ENCODE measurements around the gene TRPM2.
"Not testable (repeated sequence)": the region's sequence is repeated elsewhere in the genome, so short reads cannot be mapped to it uniquely, and the experiment has no call there.

Gene TRPM2

DNA sequence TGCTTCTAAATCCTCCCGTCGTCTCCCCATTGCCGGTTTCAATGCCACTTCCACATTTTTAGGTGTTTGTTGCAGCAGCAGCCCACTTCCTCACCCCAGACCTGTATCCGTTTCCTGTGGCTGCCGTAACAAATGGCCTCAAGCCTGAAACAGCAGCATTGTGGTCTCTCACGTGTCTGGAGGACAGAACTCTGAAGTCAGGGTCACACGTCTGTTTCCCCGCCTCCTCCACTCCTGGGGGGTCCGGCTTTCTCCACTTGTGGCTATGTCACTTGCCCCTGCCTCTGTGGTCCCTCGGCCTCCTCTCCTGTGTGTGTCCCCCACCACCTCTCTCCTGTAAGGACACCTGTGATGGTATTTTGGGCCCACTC is 21.8 kb downstream of the TRPM2 start:
- no peak for DNase-seq (ENCODE audit: low read depth, low spot score)

DNA sequence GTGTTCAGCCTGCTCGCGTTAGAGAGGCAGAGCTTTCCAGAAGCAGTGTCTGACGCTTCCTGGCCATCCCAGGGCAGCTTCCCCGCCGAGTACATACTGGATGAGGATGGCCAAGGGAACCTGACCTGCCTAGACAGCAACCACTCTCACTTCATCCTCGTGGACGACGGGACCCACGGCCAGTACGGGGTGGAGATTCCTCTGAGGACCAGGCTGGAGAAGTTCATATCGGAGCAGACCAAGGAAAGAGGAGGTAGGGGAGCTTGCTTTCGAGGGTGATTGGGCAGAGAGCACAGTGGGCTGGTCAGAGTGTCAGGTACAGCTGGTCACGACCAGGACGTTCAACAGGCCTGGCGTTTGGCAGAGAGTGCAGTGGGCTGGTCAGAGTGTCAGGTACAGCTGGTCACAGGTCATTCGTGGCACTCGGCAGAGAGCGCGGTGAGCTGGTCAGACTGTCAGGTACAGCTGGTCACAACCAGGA is 22.4 kb downstream of the TRPM2 start:
- no peak for DNase-seq (ENCODE audit: low read depth, low spot score)

- DNase-seq (ENCODE audit: low read depth, low spot score): no peak
These were observed 23.2 kb downstream of the TRPM2 start for GRCh38 chr21:44376606-44377005.

DNA sequence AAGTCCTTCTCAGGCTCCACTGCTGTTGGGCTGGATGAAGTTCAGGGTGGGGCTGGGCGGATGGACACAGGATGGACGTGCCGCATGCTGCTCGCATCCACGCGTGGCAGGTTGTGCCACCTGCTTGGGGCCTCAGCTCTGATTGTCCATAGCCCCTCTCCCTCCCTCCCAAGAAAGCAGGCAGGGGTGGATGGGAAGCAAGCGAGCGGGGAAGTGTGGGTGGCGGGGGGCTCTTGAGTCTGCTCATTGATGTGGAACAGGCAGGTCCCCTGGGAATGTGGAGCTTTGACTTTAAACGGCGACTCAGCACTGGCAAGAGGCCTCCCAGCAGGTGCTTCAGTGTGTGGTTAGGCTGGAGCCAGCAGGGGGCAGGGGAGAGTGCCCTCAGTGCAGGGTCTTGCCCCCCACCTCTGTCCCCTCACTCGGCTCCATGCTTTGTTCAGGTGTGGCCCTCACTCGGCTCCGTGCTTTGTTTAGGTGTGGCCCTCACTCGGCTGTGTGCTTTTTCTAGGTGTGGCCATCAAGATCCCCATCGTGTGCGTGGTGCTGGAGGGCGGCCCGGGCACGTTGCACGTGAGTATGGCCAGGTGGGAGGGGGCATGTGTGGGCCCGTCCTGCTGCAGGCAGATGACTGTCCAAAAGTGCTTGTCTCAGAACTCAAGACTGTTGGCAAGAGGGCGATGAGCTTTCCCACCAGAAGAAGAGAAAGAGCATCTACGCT is 23.9 kb downstream of the TRPM2 start:
- DNase-seq (ENCODE audit: low read depth, low spot score): peak; percentile 37

GRCh38 chr21:44377922-44378645 is 24.7 kb downstream of the TRPM2 start:
- DNase-seq (ENCODE audit: low read depth, low spot score): no peak

DNA sequence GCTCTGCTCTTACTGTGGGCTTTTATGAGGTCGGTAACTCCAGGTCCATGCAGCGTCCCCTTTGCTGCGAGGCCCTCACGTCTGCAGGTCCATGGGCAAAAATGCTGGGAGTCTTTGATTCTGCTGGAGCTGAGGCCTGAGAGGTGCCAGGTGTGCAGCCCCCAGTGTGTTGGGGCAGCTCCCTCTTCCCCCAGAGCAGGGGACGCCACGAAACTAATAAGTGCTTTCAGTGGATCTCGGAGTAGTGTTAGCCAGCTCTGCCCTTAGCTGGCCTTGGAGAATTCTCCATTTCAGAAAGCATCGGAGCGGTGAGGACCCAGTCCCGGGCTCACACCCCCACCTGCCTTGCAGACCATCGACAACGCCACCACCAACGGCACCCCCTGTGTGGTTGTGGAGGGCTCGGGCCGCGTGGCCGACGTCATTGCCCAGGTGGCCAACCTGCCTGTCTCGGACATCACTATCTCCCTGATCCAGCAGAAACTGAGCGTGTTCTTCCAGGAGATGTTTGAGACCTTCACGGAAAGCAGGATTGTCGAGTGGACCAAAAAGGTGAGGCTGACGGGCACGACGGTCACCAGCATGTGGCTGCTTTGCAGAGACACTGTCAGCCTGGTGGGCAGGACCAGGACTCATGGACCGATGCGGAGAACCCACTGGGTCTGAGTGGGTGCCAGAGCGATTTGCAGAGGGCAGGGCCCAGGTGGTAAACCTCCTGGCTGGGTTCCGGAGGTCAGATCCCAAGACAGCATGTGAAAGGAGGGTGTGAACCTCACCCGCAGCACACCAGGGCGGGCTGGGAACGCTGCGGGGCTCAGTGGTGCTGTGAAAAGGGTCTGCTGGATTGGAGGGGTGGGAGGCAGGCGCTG is 25.5 kb downstream of the TRPM2 start:
- no peak for DNase-seq (ENCODE audit: low read depth, low spot score)

- DNase-seq (ENCODE audit: low read depth, low spot score): no peak
These were observed 26.1 kb downstream of the TRPM2 start for GRCh38 chr21:44379515-44379848.

GRCh38 chr21:44379991-44380865 is 26.8 kb downstream of the TRPM2 start:
- no peak for DNase-seq (ENCODE audit: low read depth, low spot score)

DNA sequence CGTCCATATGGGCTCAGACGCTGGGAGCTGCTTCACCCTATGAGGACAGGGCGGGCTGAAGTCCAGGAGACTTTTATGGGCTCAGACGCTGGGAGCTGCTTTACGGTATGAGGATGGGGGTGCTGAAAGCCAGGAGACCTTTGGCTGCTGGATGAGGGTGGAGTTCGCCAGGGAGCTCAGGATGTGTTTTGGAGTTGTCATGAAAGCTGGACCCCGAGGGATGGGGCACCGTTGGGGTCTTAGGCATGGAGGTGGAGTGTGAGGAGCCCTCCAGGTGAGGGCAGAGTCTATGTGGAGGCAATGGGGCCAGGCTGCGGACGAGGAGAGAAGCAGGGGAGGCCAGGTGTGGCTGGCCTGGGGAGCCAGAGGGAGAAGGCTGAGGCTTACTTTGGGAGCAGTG is 27.5 kb downstream of the TRPM2 start:
- DNase-seq (ENCODE audit: low read depth, low spot score): no peak

GRCh38 chr21:44381874-44382273 is 28.5 kb downstream of the TRPM2 start:
- no peak for DNase-seq (ENCODE audit: low read depth, low spot score)

GRCh38 chr21:44382536-44382935 is 29.1 kb downstream of the TRPM2 start:
- DNase-seq (ENCODE audit: low read depth, low spot score): no peak

DNA sequence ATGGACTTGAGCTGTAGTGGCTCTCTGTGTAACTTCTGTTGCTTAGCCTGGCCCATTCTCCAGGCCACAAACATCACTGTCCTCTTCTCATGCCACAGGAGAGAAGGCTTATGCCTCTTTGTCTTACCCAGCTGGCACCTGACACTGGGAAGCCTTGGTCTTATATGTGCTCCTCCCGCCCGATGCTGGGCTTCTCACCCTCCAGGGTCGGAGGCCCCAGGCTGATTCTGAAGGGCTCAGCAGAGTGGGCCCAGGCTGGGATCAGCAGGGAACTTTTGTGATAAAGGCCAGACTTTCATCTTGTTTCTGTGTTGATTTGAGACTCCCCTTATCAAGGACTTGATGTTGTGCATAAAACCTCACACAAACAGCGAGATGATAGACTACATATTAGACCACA is 29.8 kb downstream of the TRPM2 start:
- DNase-seq (ENCODE audit: low read depth, low spot score): no peak

- no peak for DNase-seq (ENCODE audit: low read depth, low spot score)
These were observed 31.5 kb downstream of the TRPM2 start for GRCh38 chr21:44384968-44385367.

- DNase-seq (ENCODE audit: low read depth, low spot score): no peak
These were observed 35.9 kb downstream of the TRPM2 start for GRCh38 chr21:44389335-44389734.

DNA sequence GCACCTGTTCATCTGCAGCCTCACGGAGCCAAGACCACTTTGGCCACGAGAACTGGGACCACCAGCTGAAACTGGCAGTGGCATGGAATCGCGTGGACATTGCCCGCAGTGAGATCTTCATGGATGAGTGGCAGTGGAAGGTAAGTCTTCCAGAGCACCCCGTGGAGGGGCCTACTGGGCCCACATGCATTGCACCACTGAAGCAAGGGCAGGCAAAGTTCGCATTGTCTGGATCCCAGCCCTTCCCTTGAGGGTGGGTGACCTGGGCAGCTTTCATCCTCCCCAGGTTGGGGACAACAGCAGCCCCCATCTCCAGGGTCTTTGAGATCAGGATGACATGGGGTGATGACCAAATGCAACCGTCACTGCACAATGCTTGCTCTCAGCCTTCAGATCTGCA is 37.5 kb downstream of the TRPM2 start:
- no peak for DNase-seq (ENCODE audit: low read depth, low spot score)

DNA sequence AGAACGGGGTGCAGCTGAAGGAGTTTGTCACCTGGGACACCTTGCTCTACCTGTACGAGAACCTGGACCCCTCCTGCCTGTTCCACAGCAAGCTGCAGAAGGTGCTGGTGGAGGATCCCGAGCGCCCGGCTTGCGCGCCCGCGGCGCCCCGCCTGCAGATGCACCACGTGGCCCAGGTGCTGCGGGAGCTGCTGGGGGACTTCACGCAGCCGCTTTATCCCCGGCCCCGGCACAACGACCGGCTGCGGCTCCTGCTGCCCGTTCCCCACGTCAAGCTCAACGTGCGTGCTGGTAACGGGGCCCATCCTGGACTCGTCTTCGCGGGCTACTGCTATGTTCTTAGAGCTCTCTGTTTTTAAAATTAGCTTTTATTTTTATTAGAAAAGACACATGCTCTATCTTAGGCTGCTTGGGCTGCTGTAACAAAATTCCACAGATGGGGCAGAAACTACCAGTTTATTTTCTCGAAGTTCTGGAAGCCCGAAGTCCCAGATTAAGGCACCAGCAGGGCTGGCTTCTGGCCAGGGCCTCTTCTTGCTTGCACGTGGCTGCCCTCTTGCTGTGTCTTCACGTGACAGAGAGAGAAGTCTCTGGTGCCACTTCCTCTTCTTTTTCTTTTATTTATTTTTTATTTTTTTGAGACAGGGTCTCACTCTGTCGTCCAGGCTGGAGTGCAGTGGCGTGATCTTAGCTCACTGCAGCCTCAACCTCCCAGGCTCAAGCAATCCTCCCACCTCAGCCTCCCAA is 38.1 kb downstream of the TRPM2 start:
- no peak for DNase-seq (ENCODE audit: low read depth, low spot score)

GRCh38 chr21:44392185-44392584 is 38.8 kb downstream of the TRPM2 start:
- DNase-seq (ENCODE audit: low read depth, low spot score): no peak

- no peak for DNase-seq (ENCODE audit: low read depth, low spot score)
These were observed 39.5 kb downstream of the TRPM2 start for GRCh38 chr21:44392916-44393315.

- no peak for DNase-seq (ENCODE audit: low read depth, low spot score)
These were observed 41.3 kb downstream of the TRPM2 start for GRCh38 chr21:44394733-44395132.

DNA sequence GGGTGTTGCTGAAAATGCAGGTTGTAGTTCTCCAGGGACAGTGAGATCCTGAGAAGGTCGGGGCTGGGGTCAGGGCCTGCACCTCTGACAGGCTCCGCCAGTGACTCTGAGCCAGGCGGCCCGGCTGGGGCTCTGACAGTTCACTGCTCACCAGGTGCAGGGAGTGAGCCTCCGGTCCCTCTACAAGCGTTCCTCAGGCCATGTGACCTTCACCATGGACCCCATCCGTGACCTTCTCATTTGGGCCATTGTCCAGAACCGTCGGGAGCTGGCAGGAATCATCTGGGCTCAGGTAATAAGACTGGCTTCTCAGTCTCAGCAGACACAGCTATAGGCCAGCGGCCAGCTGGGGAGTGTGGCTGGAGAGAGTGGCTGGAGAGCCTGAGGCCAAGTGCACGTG is 41.8 kb downstream of the TRPM2 start:
- DNase-seq (ENCODE audit: low read depth, low spot score): no peak

GRCh38 chr21:44396803-44397202 is 43.4 kb downstream of the TRPM2 start:
- not testable (repeated sequence) for DNase-seq (ENCODE audit: low read depth, low spot score)
